ENCODE measurements around the gene GRID2IP.
"Not testable (repeated sequence)": the region's sequence is repeated elsewhere in the genome, so short reads cannot be mapped to it uniquely, and the experiment has no call there.

GRID2IP gene

DNA sequence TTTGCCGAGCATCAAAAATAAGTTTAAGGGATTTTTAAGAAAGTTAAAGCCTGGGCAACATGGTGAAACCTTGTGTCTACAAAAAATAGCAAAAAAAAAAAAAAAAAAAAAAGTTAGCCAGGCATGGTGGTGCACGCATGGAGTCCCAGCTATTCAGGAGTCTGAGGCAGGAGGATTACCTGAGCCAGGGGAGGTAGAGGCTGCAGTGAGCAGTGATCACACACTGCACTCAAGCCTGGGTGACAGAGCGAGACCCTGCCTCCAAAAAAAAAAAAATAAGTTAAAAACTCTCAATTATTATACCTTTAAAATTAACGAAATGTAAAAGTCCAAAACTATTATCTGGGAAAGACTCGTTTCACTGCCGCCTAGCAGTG, 68.5 kb downstream of the GRID2IP start:
- DNase-seq = no peak

DNA sequence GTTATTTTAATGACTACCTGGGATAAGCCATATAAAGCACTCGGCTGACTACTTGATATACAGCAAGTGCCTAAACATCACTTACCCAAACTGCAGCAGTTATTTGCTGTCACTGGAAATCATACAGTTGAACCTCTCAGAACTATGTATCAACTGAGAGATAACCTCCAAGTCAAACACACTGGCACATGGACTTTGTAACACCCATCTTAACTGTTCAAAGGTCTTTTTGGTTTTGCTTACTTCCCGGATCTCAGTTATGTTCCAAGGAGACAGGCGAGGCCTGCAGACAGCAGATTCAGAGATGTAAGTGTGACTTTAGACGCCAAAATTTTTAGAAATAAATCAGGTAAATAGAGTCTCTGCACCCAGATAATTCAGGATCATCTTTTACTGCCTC, 69.0 kb downstream of the GRID2IP start:
- no peak for DNase-seq

DNA sequence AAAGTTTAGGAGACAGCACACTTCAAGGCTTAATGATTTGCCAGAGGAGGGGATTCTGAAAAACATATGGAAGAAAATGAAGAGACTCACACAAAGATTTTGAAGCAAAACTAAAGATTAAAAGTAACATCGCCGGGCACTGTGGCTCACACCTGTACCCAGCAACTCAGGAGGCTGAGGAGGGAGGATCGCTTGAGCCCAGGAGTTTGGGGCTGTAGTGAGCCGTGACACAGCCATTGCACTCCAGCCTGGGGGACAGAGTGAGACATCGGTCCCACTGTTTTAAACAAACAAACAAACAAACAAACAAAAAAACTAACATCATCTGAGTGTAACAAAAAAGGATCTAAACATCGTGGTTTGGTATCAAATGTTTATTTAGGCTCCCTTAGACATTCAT, 69.8 kb downstream of the GRID2IP start:
- DNase-seq = no peak

DNA sequence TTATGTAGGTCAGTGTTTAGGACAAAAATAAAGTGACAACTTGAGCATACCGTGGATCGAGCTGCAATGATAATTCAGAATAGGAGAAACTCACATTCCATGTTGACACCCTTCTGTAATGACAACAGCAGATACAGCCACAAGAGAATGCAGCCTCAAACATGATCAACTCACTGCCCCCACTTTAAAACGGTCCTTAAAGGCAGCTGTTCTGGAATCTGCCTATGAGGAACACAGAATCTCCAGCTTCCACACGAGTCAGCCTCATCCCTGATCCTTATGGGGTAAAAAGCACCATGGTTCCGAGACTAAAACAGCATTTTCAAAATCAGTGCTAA, 71.0 kb downstream of the GRID2IP start:
- no peak for DNase-seq

DNA sequence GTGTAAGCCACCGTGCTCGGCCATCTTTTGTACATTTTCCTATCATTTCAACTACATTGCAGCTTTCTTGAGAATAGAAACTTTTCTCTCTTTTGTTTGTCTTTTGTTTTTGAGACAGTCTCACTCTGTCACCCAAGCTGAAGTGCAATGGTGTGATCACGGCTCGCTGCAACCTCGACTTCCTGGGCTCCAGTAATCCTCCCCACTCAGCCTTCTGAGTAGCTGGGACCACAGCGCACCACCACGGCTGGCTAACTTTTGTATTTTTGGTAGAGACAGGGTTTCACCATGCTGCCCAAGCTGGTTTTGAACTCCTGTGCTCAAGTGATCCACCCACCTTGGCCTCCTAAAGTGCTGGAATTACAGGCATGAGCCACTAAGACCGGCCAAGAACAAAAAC, 72.2 kb downstream of the GRID2IP start:
- DNase-seq = no peak

DNA sequence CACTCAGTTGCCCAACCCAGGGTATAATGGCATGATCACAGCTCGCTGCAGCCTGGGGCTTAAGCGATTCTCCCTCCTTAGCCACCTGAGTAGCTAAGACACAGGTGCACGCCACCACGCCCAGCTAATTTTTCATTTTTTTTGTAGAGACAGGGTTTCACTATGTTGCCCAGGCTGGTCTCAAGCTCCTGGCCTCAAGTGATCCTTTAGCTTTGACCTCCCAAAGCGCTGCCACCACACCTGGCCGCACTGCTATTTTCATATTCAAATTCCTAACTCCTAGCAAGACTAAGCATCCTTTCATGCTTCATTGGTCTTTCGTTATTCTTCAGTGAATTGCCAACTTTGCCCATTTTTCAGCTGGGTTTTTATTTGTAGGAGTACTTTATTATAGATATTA, 73.1 kb downstream of the GRID2IP start:
- no peak for DNase-seq

DNA sequence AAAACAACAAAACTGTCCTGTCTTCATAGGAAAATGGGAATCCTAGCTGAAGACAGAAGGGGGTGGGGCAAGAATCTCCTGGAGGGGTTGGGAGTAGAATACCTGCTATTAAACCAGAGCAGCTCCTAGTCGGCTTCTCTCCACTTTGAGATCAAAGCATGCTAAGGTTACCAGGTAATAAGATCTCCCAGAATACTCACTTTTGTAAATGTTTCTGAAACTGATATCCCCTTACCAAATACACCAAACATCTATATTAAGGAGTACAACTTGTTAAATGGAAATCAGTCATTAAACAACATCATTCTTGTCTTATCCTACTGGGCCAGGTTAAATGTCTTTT, 74.0 kb downstream of the GRID2IP start:
- DNase-seq = no peak

DNA sequence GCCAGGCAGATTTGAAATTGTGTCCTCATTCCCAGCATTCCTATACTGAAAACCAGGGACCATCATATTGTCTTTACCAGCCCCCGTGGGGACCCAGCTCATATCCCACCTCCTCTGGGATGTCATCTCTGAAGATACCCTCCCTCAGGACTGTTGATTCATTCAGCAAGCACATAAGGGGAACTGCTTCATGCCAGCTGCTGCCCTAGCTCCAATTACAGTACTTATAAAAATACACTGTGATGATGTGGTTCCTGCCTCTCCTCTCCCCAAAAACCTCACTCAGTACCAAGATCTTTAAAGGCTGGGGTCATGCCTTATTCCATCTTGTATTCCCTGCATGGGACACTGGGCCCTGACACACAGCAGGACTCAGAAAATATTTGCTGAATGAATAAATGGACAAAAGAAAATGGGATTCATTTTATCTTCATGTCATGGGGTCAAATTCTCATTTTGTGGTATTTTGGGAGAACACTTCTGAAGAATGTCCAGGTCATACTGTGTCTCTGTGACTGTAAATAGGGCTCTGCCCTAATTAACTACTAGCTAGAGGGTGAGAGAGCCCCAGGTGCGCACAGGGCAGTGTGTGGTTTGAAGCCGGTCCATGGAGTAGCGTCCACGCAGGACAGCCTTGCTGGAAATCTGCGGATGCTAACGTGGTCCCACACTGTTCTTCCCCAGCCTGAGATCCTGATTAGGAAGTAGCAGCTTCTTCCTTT, 74.5 kb downstream of the GRID2IP start:
- DNase-seq = no peak

DNA sequence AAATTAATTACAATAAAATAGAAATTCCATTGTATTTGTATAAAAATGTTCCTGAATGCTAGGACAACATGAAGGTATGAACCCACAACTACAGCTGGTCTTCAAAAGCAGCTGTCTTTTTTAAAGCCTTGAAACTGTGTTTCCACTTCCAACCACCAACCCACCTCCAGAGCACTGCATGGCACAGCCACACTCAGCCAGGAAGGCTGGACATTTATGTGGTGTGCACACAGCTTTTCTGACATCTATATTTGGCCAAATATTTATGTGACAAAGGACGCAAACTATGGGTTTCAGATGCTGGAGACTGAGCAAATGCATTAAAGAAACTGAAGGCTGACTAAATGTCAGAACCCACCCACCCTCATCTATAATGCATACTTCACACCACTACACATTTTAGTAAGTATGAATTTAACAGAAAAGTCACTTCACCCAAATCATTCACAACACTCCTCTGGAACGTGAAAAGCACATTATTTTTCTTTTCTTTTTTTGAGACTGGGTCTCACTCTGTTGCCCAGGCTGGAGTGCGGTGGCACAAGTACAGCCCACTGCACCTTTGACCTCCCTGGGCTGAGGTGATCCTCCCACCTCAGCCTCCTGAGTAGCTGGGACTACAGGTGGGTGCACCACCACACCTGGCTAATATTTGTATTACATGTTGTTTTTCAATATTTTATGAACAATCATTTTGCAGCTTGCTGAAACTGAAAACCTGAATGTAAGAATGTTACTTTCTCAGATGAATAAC, 75.7 kb downstream of the GRID2IP start:
- no peak for DNase-seq

DNA sequence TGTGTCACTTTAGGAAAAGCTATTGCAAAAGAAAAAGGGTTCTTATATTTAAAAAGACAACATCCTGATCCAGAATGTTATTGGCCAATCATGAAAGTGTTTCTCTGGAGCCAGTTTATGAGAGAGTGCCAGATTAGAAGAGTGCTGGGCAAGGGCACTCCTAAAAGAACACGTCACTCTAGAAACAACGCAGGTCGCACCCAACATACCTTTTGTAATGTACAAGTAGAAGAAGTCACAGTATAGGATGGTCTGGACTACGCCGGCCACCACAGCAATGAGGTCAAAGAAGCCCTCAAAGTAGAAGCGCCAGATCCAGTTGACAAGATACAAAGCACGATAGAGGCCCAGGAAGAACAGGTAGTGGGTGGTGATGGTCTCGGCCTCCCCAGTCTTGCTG, 85.4 kb downstream of the GRID2IP start:
- no peak for DNase-seq

DNA sequence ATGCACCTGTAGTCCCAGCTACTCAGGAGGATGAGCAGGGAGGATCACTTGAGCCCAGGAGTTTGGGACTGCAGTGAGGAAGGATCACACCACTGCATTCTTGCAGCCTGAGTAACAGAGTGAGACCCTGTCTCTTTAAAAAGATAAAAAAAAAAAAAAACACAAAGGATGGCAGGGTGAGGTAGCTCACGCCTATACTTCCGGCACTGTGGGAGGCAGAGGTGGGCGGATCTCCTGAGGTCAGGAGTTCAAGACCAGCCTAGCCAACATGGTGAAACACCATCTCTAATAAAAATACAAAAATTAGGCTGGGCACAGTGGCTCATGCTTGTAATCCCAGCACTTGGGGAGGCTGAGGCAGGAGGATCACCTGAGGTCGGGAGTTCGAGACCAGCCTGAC, 87.7 kb downstream of the GRID2IP start:
- DNase-seq = not testable (repeated sequence)

DNA sequence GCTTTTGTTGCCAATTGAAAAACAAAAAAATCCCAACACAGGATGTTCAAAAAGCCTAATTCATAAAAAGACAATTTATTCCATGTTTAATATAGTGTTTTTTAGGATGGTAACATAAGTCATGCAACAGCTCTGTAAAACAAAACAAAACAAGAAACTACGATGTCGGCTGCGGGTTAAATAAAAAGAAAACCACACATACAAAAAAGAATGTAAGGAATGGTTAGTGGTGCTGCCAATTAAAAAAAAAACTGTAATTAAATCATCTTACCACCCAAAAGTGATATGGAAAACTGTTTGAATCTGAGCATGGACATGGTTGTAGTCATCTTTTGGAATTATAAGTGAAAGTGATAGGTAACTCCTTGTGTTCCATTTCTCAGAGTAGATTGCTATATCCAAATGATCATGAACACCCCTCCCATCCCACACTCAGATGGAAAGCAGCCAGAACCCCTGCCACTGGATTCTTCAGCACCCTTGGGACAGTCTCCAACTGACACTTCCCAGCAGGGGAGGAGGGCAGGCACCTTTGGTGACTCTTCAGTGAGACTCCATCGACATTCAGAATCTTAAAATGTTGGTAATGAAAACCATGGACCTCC, 89.2 kb downstream of the GRID2IP start:
- no peak for DNase-seq

DNA sequence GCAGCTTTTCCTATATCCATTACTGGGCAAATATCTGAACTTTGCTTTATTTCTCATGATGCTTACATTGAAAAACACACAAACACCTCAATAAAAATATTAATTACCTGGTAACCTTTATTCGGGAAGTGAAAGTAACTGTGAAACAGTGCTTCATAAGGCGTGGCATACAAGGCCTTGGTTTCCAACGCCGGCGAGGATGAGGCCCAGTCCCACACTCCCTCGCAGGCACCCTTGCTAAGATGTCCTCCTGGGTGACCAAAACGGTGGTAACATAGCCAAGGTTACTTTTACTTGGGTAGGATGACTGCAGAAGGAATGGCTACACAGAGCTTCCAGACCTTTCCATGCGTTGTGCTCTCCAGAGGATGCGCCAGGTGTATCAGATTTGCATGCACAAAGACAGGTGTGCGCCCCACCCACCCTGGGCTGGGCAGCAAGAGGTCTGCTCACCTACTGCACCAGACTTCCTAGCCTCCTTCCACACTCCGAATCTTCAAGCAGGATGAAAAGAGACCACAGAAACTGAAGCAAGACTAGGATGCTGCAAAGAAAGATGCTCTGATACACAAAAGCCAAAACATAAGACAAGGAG, 90.2 kb downstream of the GRID2IP start:
- DNase-seq = no peak

DNA sequence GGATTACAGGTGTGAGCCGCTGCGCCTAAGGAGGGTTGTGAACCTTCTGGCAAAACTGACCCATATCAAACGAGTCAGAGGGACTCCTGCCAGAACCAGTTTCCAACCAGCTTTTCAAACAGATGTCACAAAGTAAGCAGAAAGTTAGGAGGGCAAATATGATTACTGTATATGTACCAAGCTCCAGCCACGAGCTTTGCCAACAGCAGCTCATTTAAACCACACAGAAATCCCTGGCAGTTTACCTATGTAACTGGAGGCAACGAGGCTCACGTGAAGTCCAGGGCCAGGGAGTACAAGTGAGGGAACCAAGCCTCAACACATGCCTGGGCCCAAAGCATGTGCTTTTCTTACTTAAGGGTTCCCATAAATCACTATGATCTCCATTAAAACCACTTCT, 91.0 kb downstream of the GRID2IP start:
- DNase-seq = no peak

DNA sequence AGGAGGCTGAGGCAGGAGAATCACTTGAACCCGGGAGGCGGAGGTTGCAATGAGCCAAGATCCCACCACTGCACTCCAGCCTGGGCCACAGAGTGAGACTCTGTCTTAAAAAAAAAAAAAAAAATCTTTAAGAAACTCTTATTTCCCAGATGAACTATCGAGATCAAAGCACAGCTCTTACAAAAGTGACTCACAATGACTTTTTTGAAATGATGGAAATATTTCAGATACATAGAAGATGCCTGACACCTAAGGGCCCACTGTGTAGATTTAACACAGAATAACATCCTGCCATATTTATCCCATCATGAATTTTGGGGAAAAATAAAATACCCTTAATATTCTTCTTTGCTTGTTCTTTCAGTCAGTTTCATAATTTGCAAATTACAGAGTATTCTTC, 92.6 kb downstream of the GRID2IP start:
- not testable (repeated sequence) for DNase-seq

DNA sequence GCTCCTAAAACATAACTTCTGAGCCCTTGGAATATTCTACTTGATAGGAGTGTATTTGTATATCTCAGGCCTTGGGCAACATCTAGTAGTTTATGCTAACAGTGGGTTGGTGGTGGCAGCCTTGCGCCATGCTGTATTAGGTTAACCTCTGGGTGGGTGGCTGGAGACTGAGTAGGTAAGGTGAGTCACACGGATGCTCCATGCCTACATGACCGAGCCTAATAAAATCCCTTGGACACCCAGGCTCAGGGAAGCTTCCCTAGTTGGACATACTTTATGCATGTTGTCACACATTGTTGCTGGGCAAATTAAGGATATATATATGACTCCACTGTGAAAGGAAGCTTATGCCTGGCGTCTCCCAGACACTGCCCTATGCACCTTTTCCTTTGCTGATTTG, 97.5 kb downstream of the GRID2IP start:
- no peak for DNase-seq

DNA sequence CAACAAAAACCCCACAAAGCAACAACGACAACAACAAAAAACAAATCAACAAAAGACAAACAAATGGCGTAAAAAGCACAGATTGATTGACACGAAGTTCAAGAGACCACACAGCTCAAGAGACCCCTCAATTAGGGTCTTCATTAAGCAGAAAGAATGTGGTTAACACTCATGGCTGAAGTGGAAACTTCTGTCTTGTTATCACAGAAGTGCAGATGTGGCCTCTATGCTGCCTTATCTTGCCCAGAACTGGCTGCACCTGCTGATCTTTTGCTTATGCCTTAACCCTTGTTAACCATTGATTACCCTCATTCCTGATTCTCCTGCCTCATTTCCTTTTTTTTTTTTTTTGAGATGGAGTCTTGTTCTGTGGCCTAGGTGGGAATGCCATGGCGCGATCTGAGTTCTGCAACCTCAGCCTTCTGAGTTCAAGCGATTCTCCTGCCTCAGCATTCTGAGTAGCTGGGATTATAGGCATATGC, 100.0 kb downstream of the GRID2IP start:
- DNase-seq = no peak

DNA sequence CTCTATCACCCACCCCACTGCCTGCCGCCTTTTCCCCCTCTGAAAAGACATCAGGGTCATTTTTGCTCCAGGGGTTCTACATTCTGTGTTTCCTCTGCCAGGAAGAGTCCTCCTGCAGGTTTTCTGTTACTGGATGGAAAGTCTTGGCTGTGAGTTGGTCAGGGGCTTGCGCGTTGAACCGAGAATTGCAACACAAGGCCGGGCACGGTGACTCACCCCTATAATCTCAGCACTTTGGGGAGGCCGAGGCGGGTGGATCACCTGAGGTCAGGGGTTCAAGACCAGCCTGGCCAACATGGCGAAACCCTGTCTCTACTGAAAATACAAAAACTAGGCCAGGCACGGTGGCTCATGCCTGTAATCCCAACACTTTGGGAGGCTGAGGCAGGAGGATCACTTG, 100.7 kb downstream of the GRID2IP start:
- not testable (repeated sequence) for DNase-seq

DNA sequence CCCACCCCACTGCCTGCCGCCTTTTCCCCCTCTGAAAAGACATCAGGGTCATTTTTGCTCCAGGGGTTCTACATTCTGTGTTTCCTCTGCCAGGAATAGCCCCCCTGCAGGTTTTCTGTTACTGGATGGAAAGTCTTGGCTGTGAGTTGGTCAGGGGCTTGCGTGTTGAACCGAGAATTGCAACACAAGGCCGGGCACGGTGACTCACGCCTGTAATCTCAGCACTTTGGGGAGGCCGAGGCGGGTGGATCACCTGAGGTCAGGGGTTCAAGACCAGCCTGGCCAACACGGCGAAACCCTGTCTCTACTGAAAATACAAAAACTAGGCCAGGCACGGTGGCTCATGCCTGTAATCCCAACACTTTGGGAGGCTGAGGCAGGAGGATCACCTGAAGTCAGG, 101.4 kb downstream of the GRID2IP start:
- not testable (repeated sequence) for DNase-seq

DNA sequence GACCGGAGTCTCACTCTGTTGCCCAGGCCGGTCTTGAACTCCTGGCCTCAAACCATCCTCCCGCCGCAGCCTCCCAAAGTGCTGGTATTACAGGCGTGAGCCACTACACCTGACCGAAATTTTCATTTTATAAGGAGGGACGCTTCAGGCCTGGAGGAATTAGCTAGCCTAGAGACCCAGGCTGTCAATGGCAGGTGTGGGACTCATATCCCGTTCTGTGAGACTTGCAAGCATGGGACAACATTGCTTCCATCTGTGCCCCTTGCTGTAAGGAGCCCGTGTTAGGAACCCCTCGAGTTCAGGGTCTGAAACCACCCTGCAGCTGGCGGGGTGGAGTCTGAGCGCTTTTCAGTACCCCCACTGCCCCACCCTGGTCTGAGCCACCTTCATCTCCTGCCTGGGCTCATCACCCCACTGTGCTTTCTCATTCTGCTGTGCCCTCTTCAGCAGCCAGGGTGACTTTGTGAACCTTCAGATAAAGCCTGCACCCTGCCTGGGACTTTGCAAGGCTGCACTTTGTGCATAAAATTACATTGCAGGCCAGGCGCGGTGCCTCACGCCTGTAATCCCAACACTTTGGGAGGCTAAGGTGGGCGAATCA, 102.2 kb downstream of the GRID2IP start:
- DNase-seq = no peak

DNA sequence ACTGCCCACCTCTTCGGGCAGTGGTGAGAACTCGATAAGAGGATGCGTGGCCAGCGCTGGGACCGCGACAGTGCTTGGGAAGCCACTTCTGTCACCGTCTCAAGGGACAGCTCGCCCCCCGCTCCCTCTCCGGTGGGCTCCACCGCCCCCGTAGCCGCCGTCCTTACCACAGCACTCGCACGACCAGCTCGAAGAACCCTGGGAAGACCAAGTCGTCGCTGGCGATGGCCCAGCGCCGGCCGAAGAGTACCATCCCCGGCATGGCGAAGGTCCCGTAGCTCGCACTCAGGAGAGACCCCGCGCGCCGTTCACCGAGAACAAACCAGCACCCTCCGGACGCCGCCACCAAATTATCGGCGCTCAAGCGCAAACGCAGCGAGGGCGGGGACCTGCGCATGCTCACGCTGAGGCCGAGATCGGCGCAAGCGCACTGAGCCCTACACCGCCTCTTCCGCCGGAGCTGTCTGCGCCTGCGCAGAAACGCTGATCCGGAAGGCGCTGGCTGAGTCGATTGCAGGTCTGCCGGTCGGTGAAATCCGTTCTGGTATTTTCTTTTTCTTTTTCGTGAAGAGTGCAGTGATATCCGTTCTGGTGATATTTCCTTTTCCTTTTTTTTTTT, 103.6 kb downstream of the GRID2IP start, which contains the start of gene DAGLB:
Gene DAGLB (minus strand): TSS at position 374 of the 619 bp plus-strand sequence. CDS start 112 bp downstream, at position 262.
- DNase-seq = peak; percentile 97

Measured in activated CD4-positive, CD25-positive, alpha-beta regulatory T cell treated with anti-CD3 and anti-CD28 coated beads, Interleukin-2, amount 50 U/mL, for 72 hours (primary cell).